ENCODE results near the gene TRMT11. TPM values are rescaled to one million over a fixed set of nuclear protein-coding genes. Genes with fewer than 3 reads are reported as not detected.
A peak's percentile ranks its signal among the peaks of the same experiment; 100 is the strongest.

Gene TRMT11
- total RNA-seq, 1 experiment from 2014 or later, result 140 TPM

GRCh38 chr6:126030045-126030444 lies 43.7 kb downstream of the TRMT11 start:
- no peaks in the 10 kb centered on the region for H4K20me1 ChIP-seq (ENCODE audit: insufficient read depth, low read depth, low read length)
- no peak overlapping the region for H3K9ac ChIP-seq (ENCODE audit: low read length)
- DNase-seq, result no peak
- no peak overlapping the region for H3K4me3 ChIP-seq (ENCODE audit: low read length)
- H3K4me1 ChIP-seq (ENCODE audit: low read length), result peaks cover 15% of the 10 kb centered on the region
- no peaks in the 10 kb centered on the region for H3K9me3 ChIP-seq (ENCODE audit: low read length)
- no peak overlapping the region for H2AFZ ChIP-seq (ENCODE audit: low read length)
- H3K4me2 ChIP-seq (ENCODE audit: low read depth, low read length, poor library complexity, severe bottlenecking), result no peak overlapping the region
- no peaks in the 10 kb centered on the region for H3K9me2 ChIP-seq (replicated peaks; ENCODE audit: insufficient read depth, low read length)
- H3K79me2 ChIP-seq (ENCODE audit: low read length), result peaks cover 63% of the 10 kb centered on the region
- peaks cover 67% of the 10 kb centered on the region; the same call in 1 of the 2 replicates for H3K36me3 ChIP-seq (ENCODE audit: insufficient read depth, low read length)
- H3K27ac ChIP-seq (ENCODE audit: low read length), result no peak overlapping the region
- H3K27me3 ChIP-seq (ENCODE audit: low read length), result no peaks in the 10 kb centered on the region

- peak; percentile 52 for DNase-seq
Observed at GRCh38 chr6:126033696-126034095, 47.4 kb downstream of the TRMT11 start.

GRCh38 chr6:126034656-126035055 lies 48.3 kb downstream of the TRMT11 start:
- H3K9me3 ChIP-seq (ENCODE audit: low read length), result no peaks in the 10 kb centered on the region
- H2AFZ ChIP-seq (ENCODE audit: low read length), result no peak overlapping the region
- H3K4me1 ChIP-seq (ENCODE audit: low read length), result no peaks in the 10 kb centered on the region
- no peaks in the 10 kb centered on the region for H4K20me1 ChIP-seq (ENCODE audit: insufficient read depth, low read depth, low read length)
- no peak overlapping the region for H3K9ac ChIP-seq (ENCODE audit: low read length)
- peaks cover 75% of the 10 kb centered on the region for H3K79me2 ChIP-seq (ENCODE audit: low read length)
- H3K4me3 ChIP-seq (ENCODE audit: low read length), result no peak overlapping the region
- DNase-seq, result no peak
- H3K27me3 ChIP-seq (ENCODE audit: low read length), result no peaks in the 10 kb centered on the region
- no peak overlapping the region for H3K4me2 ChIP-seq (ENCODE audit: low read depth, low read length, poor library complexity, severe bottlenecking)
- H3K9me2 ChIP-seq (replicated peaks; ENCODE audit: insufficient read depth, low read length), result no peaks in the 10 kb centered on the region
- H3K36me3 ChIP-seq (ENCODE audit: insufficient read depth, low read length), result peaks cover 77% of the 10 kb centered on the region
- no peak overlapping the region for H3K27ac ChIP-seq (ENCODE audit: low read length)

More at GRCh38 chr6:126033696-126034095, 47.4 kb downstream of the TRMT11 start:
- H4K20me1 ChIP-seq (ENCODE audit: insufficient read depth, low read depth, low read length), result no peaks in the 10 kb centered on the region
- no peak overlapping the region for H3K27ac ChIP-seq (ENCODE audit: low read length)
- peaks cover 83% of the 10 kb centered on the region for H3K79me2 ChIP-seq (ENCODE audit: low read length)
- peaks cover 1% of the 10 kb centered on the region; the same call in 1 of the 2 replicates for H3K4me1 ChIP-seq (ENCODE audit: low read length)
- H3K9me2 ChIP-seq (replicated peaks; ENCODE audit: insufficient read depth, low read length), result no peaks in the 10 kb centered on the region
- peaks cover 77% of the 10 kb centered on the region; the same call in 1 of the 2 replicates for H3K36me3 ChIP-seq (ENCODE audit: insufficient read depth, low read length)
- H3K9ac ChIP-seq (ENCODE audit: low read length), result no peak overlapping the region
- no peak overlapping the region for H2AFZ ChIP-seq (ENCODE audit: low read length)
- H3K4me2 ChIP-seq (ENCODE audit: low read depth, low read length, poor library complexity, severe bottlenecking), result no peak overlapping the region
- no peaks in the 10 kb centered on the region for H3K9me3 ChIP-seq (ENCODE audit: low read length)
- no peaks in the 10 kb centered on the region for H3K27me3 ChIP-seq (ENCODE audit: low read length)
- no peak overlapping the region for H3K4me3 ChIP-seq (ENCODE audit: low read length)

DNA sequence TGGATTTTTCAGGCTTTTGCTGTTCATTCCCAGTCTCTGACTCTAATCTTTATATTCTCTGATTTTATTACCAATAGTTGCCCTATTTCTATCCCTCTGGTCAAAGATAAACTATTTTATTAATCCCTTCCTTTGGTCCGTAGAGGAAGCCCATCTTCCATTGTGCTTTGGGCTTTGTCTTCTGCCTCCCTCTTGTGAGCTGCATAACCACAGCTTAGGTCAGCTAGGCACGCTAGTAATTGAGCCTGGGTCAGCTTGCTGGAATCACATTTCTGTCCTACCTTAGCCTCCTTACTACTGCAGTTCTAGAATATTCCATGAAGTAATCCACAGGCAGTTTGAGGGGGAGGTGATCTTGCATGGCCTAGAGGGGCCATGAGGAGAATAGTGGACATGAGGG lies 49.4 kb downstream of the TRMT11 start:
- H2AFZ ChIP-seq (ENCODE audit: low read length), result no peak overlapping the region
- H4K20me1 ChIP-seq (ENCODE audit: insufficient read depth, low read depth, low read length), result no peaks in the 10 kb centered on the region
- H3K27ac ChIP-seq (ENCODE audit: low read length), result no peak overlapping the region
- H3K4me3 ChIP-seq (ENCODE audit: low read length), result no peak overlapping the region
- H3K9me3 ChIP-seq (ENCODE audit: low read length), result no peaks in the 10 kb centered on the region
- DNase-seq, result no peak
- H3K4me2 ChIP-seq (ENCODE audit: low read depth, low read length, poor library complexity, severe bottlenecking), result no peak overlapping the region
- H3K36me3 ChIP-seq (ENCODE audit: insufficient read depth, low read length), result peaks cover 80% of the 10 kb centered on the region
- no peaks in the 10 kb centered on the region for H3K4me1 ChIP-seq (ENCODE audit: low read length)
- no peak overlapping the region for H3K9ac ChIP-seq (ENCODE audit: low read length)
- H3K9me2 ChIP-seq (replicated peaks; ENCODE audit: insufficient read depth, low read length), result no peaks in the 10 kb centered on the region
- peaks cover 70% of the 10 kb centered on the region for H3K79me2 ChIP-seq (ENCODE audit: low read length)
- H3K27me3 ChIP-seq (ENCODE audit: low read length), result no peaks in the 10 kb centered on the region

- Histone ChIP-seq H3K9me2 (replicated peaks; ENCODE audit: insufficient read depth, low read length) (no peaks in the 10 kb centered on the region), H3K9ac (ENCODE audit: low read length) (no peak overlapping the region), H3K36me3 (ENCODE audit: insufficient read depth, low read length) (peaks cover 92% of the 10 kb centered on the region), H3K4me2 (ENCODE audit: low read depth, low read length, poor library complexity, severe bottlenecking) (no peak overlapping the region), H2AFZ (ENCODE audit: low read length) (no peak overlapping the region), H3K27ac (ENCODE audit: low read length) (no peak overlapping the region), H3K4me3 (ENCODE audit: low read length) (no peak overlapping the region), H3K9me3 (ENCODE audit: low read length) (no peaks in the 10 kb centered on the region), H3K4me1 (ENCODE audit: low read length) (no peaks in the 10 kb centered on the region), H3K79me2 (ENCODE audit: low read length) (peaks cover 69% of the 10 kb centered on the region), H4K20me1 (ENCODE audit: insufficient read depth, low read depth, low read length) (no peaks in the 10 kb centered on the region), H3K27me3 (ENCODE audit: low read length) (no peaks in the 10 kb centered on the region)
- DNase-seq, result no peak
Observed at GRCh38 chr6:126038234-126038633, 51.9 kb downstream of the TRMT11 start.

DNA sequence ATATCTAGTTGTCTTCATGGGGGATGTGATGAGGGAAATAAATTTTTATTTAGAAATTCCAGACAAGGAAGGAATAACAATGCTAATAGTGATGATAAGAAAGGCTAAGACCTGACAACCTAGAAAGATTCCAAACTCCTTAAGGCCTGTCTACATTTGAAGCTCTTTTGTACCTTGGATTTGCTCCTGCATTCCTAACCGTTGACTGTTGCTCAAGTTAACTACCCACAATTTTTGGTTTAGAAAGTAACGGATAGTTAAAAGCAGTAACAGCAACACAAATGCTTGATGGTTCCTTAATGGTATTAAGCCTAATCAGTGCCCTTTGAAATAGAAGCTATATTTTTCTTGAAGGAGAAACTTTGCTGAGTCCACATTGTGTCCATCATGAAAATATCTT lies 52.9 kb downstream of the TRMT11 start:
- Histone ChIP-seq H3K4me2 (ENCODE audit: low read depth, low read length, poor library complexity, severe bottlenecking) (no peak overlapping the region), H3K27me3 (ENCODE audit: low read length) (no peaks in the 10 kb centered on the region)

DNA sequence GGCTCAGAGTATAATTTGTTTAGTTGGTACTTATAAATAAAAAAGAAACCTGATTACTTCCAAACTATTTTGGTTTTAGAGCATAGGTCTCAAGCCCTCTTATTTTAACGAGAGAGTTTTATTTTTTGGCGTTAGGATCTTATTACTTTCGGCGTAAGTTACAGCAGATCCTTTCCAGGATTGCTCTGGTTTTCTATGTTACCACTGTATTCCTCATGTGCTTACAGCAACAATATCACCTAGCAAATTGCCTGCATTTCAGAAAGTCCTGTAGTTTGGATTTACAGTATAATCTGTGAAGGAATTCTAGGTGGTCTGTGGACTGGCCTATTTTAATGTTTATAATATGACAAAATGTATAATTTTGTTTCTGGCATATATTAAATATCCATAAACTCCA lies 54.1 kb downstream of the TRMT11 start:
- DNase-seq, result no peak
- no peaks in the 10 kb centered on the region for H3K9me2 ChIP-seq (replicated peaks; ENCODE audit: insufficient read depth, low read length)
- no peak overlapping the region for H3K27ac ChIP-seq (ENCODE audit: low read length)
- no peak overlapping the region for H3K9ac ChIP-seq (ENCODE audit: low read length)
- H3K79me2 ChIP-seq (ENCODE audit: low read length), result peaks cover 59% of the 10 kb centered on the region
- H2AFZ ChIP-seq (ENCODE audit: low read length), result no peak overlapping the region
- H3K4me1 ChIP-seq (ENCODE audit: low read length), result no peaks in the 10 kb centered on the region
- H3K27me3 ChIP-seq (ENCODE audit: low read length), result no peaks in the 10 kb centered on the region
- peaks cover 71% of the 10 kb centered on the region for H3K36me3 ChIP-seq (ENCODE audit: insufficient read depth, low read length)
- no peaks in the 10 kb centered on the region for H3K9me3 ChIP-seq (ENCODE audit: low read length)
- H3K4me3 ChIP-seq (ENCODE audit: low read length), result no peak overlapping the region
- no peaks in the 10 kb centered on the region for H4K20me1 ChIP-seq (ENCODE audit: insufficient read depth, low read depth, low read length)
- no peak overlapping the region for H3K4me2 ChIP-seq (ENCODE audit: low read depth, low read length, poor library complexity, severe bottlenecking)

More for the DNA sequence above, 52.9 kb downstream of the TRMT11 start:
- Histone ChIP-seq H3K79me2 (ENCODE audit: low read length) (peaks cover 61% of the 10 kb centered on the region), H3K4me1 (ENCODE audit: low read length) (no peaks in the 10 kb centered on the region), H3K36me3 (ENCODE audit: insufficient read depth, low read length) (peaks cover 82% of the 10 kb centered on the region), H3K27ac (ENCODE audit: low read length) (no peak overlapping the region), H4K20me1 (ENCODE audit: insufficient read depth, low read depth, low read length) (no peaks in the 10 kb centered on the region), H2AFZ (ENCODE audit: low read length) (no peak overlapping the region), H3K9ac (ENCODE audit: low read length) (no peak overlapping the region), H3K9me3 (ENCODE audit: low read length) (no peaks in the 10 kb centered on the region), H3K4me3 (ENCODE audit: low read length) (no peak overlapping the region), H3K9me2 (replicated peaks; ENCODE audit: insufficient read depth, low read length) (no peaks in the 10 kb centered on the region)
- DNase-seq, result no peak

GRCh38 chr6:126040826-126041225 lies 54.5 kb downstream of the TRMT11 start:
- Histone ChIP-seq H3K27ac (ENCODE audit: low read length) (no peak overlapping the region), H3K9me2 (replicated peaks; ENCODE audit: insufficient read depth, low read length) (no peaks in the 10 kb centered on the region), H3K79me2 (ENCODE audit: low read length) (peaks cover 60% of the 10 kb centered on the region), H2AFZ (ENCODE audit: low read length) (no peak overlapping the region), H3K36me3 (ENCODE audit: insufficient read depth, low read length) (peaks cover 68% of the 10 kb centered on the region), H3K9me3 (ENCODE audit: low read length) (no peaks in the 10 kb centered on the region), H3K9ac (ENCODE audit: low read length) (no peak overlapping the region), H3K4me3 (ENCODE audit: low read length) (no peak overlapping the region), H4K20me1 (ENCODE audit: insufficient read depth, low read depth, low read length) (no peaks in the 10 kb centered on the region), H3K27me3 (ENCODE audit: low read length) (no peaks in the 10 kb centered on the region), H3K4me1 (ENCODE audit: low read length) (no peaks in the 10 kb centered on the region), H3K4me2 (ENCODE audit: low read depth, low read length, poor library complexity, severe bottlenecking) (no peak overlapping the region)
- DNase-seq, result no peak

DNA sequence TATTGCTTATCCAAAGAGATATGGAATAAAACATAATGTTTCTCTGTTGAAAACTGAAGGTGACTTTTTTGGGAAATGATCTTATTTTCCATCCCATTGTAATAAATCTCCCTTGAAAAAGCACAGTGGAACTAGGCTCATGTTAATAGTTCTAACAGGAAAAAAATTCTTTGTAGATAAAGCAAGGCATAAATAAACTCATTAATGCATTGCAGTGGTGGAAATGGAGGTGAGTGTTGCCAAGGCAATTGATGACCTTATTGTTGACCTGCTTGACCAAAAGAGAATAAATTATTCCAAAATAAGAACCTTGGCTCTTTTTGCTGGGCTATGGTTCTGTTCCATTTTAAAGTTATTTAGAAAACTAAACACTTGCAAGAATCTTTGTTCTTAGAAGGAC lies 55.2 kb downstream of the TRMT11 start:
- no peak for DNase-seq
- Histone ChIP-seq H3K9me3 (ENCODE audit: low read length) (no peaks in the 10 kb centered on the region), H3K36me3 (ENCODE audit: insufficient read depth, low read length) (peaks cover 64% of the 10 kb centered on the region), H3K4me3 (ENCODE audit: low read length) (no peak overlapping the region), H3K4me2 (ENCODE audit: low read depth, low read length, poor library complexity, severe bottlenecking) (no peak overlapping the region), H4K20me1 (ENCODE audit: insufficient read depth, low read depth, low read length) (no peaks in the 10 kb centered on the region), H3K27ac (ENCODE audit: low read length) (no peak overlapping the region), H2AFZ (ENCODE audit: low read length) (no peak overlapping the region), H3K9me2 (replicated peaks; ENCODE audit: insufficient read depth, low read length) (no peaks in the 10 kb centered on the region), H3K79me2 (ENCODE audit: low read length) (peaks cover 59% of the 10 kb centered on the region), H3K9ac (ENCODE audit: low read length) (no peak overlapping the region), H3K4me1 (ENCODE audit: low read length) (no peaks in the 10 kb centered on the region), H3K27me3 (ENCODE audit: low read length) (no peaks in the 10 kb centered on the region)

All from Karpas-422 (cell line).